Choroid plexus epithelial cell (primary cell): ENCODE measurements around the gene CA10.

Experiments
- DNase-seq: peaks from one replicate; pipeline ENCODE4 v3.0.0-alpha.2; 2010; ENCODE audit warnings: low read depth
- H3K4me3 ChIP-seq: 2 replicates; pipeline ENCODE4 v1.5.1; 2011; ENCODE audit warnings: low read depth, mild to moderate bottlenecking, control low read depth, low read length, moderate library complexity
- TF ChIP-seq, protein P1 (sequence below): conservative IDR thresholded peaks from 2 replicates; pipeline ENCODE4 v1.5.1; 2011; ENCODE audit warnings: low read depth, mild to moderate bottlenecking, control low read depth, inconsistent platforms, low read length, moderate library complexity

CA10 gene

DNA sequence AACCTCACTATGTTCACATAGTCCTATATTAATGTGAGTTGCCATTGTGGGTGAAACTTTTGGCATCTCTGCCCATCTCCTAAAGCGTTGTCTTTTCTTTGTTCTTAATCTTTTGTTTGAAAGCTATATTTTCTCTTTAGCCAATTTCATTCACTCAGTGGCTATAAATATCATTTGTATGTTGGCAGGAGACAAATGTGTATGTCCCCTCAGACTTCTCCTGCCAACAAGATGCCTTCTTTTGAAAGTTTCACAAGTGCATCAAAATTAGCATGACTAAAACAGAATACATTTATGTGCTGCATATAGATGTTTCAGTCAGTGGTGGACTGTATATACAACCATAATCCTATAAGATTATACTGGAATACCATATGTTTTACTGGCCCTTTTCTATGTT, 109.0 kb downstream of the CA10 start:
- H3K4me3 ChIP-seq: no peak overlapping the region
- TF ChIP-seq, protein P1, sequence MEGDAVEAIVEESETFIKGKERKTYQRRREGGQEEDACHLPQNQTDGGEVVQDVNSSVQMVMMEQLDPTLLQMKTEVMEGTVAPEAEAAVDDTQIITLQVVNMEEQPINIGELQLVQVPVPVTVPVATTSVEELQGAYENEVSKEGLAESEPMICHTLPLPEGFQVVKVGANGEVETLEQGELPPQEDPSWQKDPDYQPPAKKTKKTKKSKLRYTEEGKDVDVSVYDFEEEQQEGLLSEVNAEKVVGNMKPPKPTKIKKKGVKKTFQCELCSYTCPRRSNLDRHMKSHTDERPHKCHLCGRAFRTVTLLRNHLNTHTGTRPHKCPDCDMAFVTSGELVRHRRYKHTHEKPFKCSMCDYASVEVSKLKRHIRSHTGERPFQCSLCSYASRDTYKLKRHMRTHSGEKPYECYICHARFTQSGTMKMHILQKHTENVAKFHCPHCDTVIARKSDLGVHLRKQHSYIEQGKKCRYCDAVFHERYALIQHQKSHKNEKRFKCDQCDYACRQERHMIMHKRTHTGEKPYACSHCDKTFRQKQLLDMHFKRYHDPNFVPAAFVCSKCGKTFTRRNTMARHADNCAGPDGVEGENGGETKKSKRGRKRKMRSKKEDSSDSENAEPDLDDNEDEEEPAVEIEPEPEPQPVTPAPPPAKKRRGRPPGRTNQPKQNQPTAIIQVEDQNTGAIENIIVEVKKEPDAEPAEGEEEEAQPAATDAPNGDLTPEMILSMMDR: no peak
- no peak for DNase-seq

DNA sequence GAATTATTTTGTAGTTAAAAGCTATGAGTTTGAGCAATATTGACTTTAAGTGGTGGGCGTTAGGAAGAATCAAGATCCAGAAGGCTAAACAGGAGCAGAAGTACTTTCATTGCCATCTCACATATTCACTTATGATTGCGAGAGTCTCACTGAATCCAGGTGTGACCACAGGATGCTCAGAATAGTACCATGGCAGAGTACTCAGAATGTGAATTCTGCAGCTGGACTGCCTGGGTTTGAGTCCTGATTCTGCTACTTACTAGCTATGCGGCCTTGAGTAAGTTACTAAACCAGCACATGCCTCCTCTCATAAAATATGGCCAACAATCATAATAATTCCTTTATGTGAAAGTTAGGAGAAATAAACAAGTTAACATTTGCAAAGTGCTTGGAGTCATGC, 109.5 kb downstream of the CA10 start:
- TF ChIP-seq, protein P1: no peak
- H3K4me3 ChIP-seq: no peak overlapping the region
- no peak for DNase-seq

DNA sequence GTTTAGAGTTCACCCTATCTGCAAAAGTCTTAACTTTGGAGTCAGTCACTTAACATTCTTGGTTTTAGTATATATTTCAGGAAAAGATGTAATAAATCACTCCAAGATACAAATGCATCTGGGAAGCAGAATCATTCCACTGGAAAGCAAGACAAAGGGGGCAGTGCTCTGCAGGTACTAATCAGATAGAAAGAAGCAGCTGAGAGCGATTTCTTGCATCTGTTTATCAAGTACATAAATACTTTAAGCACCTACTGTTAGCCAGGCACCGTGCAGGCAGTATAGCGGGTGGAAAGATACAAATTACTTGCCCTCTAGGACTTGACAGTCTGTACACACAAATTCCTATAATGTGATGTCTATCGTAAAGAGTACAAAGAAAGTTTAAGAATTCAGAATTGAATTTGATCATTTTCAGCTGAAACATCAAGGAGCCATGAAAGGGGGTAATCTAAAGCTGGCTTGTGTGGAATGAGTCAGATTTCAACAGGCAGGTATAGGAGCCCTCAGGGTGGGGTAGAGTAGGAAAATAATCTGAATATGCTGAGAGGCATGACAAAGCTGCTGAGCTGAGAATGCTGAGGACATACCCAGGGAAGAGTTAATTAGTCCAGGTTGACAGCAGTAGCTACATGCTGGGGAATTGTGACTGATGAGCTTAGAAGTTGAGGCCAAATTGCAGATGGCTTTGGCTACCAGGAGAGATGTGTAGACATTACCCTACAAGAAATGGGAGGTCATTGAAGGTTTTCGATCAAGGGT, 110.2 kb downstream of the CA10 start:
- H3K4me3 ChIP-seq: no peak overlapping the region
- TF ChIP-seq, protein P1: no peak
- DNase-seq: no peak

DNA sequence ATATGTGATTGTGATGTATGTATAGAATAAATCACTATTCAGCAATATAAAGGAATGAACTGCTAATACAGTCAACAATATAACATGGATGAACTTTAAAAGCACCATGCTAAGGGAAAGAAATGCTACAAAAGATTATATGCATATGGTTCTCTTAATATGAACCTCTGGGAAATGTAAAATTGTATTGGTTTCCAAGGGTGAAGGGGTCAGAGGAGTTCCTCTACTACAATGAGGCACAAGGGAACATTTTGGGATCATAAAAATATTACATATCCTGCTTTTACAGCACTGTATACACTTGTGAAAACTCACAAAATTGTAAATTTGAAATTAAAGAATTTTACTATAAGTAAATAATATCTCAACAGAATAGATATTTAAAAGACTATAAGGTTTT, 111.4 kb downstream of the CA10 start:
- DNase-seq: no peak

DNA sequence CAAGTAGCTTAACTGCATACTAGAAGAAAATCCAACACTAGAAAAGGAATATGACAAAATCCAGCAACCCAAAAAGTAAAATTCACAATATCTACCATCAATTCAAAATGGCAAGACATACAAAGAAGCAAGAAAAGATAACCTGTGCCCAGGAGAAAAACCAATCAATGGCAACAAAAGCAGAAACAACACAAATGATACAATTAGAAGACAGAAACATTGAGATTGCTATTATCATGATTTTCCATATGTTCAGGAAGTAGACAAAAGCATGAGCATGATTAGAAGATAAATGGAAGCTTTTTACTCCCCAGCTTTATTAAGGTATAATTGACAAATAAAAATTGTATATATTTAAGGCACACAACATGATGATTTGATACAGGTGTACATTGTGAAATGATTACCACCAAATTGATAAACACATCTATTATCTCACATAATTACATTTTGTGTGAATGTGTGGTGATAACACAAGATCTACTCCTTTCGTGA, 117.3 kb downstream of the CA10 start:
- TF ChIP-seq, protein P1: no peak
- H3K4me3 ChIP-seq: no peak overlapping the region
- DNase-seq: no peak

More for the DNA sequence above, 111.4 kb downstream of the CA10 start:
- TF ChIP-seq, protein P1: no peak
- no peak overlapping the region for H3K4me3 ChIP-seq

DNA sequence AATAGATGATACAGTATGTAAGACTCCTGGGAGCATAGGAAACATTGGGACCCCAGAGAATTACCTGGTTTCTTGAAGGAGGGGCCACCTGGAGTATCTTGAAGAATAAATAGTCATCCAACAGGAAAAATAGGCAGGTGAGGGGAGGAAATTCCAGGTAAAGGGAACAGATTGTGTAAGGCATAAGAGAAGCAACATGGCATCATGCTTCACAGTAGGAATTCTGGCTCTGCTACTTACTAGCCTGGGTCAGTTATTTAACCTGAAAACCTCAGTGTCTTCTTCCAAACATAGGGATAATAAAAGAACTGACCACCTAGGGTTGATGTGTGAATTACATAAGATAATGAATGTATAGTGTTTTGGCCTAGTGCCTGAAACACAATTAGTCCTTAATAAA, 122.1 kb downstream of the CA10 start:
- no peak for DNase-seq
- no peak overlapping the region for H3K4me3 ChIP-seq
- TF ChIP-seq, protein P1: no peak
